ENCODE results near the gene VPS37D. TPM values are rescaled to one million over a fixed set of nuclear protein-coding genes. Genes with fewer than 3 reads are reported as not detected.

VPS37D gene
- total RNA-seq, 1 donor from 2014 or later: 1.3 TPM

DNA sequence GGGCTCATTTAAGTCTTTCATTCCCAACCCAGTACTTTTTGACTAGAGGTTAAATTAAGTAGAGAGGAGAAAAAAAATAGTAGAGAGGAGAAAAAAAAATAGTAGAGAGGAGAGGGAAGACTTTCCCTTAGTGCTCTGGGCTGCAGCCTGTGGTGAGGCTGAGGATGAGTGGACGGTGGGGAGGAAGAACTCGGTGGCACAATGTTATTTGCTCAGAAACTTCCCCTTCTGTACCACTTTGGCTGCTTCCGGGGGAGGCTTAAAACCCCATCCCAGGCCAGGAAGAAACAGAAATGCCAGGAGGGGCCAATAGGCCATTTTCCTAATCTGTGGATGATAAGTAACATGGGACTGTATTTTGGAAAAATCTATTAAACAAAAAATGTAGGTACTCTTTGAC, 28.7 kb upstream of the VPS37D start:
- H3K4me1 ChIP-seq: peaks cover 0 to 5% of the 10 kb centered on the region in 2 donors
- peaks cover 0 to 6% of the 10 kb centered on the region in 2 donors for H3K9me3 ChIP-seq
- TF ChIP-seq, protein P1, sequence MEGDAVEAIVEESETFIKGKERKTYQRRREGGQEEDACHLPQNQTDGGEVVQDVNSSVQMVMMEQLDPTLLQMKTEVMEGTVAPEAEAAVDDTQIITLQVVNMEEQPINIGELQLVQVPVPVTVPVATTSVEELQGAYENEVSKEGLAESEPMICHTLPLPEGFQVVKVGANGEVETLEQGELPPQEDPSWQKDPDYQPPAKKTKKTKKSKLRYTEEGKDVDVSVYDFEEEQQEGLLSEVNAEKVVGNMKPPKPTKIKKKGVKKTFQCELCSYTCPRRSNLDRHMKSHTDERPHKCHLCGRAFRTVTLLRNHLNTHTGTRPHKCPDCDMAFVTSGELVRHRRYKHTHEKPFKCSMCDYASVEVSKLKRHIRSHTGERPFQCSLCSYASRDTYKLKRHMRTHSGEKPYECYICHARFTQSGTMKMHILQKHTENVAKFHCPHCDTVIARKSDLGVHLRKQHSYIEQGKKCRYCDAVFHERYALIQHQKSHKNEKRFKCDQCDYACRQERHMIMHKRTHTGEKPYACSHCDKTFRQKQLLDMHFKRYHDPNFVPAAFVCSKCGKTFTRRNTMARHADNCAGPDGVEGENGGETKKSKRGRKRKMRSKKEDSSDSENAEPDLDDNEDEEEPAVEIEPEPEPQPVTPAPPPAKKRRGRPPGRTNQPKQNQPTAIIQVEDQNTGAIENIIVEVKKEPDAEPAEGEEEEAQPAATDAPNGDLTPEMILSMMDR (IDR thresholded peaks at IDR 0.05): no peak
- intact Hi-C loops (cut with DNase I): no loop called here
- H3K36me3 ChIP-seq: no peaks in the 10 kb centered on the region
- H3K27ac ChIP-seq: no peak overlapping the region
- DNase-seq (ENCODE audit: low spot score in 2 of 2): no peak
- H3K27me3 ChIP-seq: no peaks in the 10 kb centered on the region
- no peak overlapping the region for H3K4me3 ChIP-seq

DNA sequence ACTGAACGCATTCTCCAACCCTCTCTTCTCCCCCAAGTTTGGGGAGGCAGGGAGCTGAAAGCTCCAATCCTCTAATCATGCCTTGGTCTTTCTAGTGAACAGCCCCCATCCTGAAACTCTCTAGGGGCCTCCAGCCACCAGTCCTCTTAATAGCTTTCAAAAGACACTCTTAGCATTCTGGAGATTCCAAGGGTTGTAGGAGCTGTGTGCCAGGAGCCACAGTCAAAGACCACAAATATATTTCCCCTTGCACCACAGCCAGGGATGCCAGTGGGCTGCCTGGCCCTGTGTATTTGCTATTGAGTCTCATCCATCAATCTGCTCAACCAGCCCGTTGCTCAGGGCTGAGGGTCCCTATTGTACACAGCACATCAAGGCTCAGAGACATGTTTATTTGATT, 24.8 kb upstream of the VPS37D start:
- no peaks in the 10 kb centered on the region for H3K36me3 ChIP-seq
- TF ChIP-seq, protein P1 (IDR thresholded peaks at IDR 0.05): no peak
- DNase-seq (ENCODE audit: low spot score in 2 of 2): no peak
- H3K9me3 ChIP-seq: peaks cover 0 to 6% of the 10 kb centered on the region in 2 donors
- peaks cover 0 to 1% of the 10 kb centered on the region in 2 donors for H3K4me1 ChIP-seq
- no peak overlapping the region for H3K4me3 ChIP-seq
- H3K27me3 ChIP-seq: peaks cover 8% of the 10 kb centered on the region
- no peak overlapping the region for H3K27ac ChIP-seq
- intact Hi-C loops (cut with DNase I): no loop called here

DNA sequence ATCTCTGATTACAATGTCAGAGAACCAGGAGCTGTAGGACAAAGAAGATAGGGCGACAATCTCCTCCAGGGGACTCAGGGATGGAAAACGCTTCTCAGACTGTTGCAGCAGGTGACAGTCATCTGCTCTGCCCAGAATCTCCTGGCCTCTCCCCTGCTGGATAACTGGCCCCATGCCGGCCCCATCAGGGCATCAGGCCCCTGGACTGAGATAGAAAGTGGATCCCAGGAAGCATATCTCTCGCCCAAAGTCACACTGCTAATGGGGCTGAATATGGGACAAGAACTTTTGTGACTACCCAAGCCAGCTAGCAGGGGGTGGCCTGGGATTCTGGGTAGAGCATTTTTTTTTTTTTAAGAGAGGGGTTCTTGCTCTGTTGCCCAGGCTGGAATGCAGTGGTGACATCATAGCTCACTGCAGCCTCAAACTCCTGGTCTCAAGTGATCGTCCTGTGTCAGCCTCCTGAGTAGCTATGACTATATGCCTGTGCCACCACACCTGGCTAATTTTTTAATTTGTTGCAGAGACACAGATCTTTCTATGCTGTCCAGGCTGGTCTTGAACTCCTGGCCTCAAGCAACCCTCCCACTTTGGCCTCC, 22.8 kb upstream of the VPS37D start:
- peaks cover 8% of the 10 kb centered on the region for H3K27me3 ChIP-seq
- no peak for DNase-seq (ENCODE audit: low spot score in 2 of 2)
- intact Hi-C loops (cut with DNase I): no loop called here
- no peak overlapping the region for H3K4me3 ChIP-seq
- TF ChIP-seq, protein P1 (IDR thresholded peaks at IDR 0.05): no peak
- H3K4me1 ChIP-seq: peaks cover 0 to 4% of the 10 kb centered on the region in 2 donors
- no peak overlapping the region for H3K27ac ChIP-seq
- H3K9me3 ChIP-seq: peaks cover 0 to 6% of the 10 kb centered on the region in 2 donors
- H3K36me3 ChIP-seq: no peaks in the 10 kb centered on the region

DNA sequence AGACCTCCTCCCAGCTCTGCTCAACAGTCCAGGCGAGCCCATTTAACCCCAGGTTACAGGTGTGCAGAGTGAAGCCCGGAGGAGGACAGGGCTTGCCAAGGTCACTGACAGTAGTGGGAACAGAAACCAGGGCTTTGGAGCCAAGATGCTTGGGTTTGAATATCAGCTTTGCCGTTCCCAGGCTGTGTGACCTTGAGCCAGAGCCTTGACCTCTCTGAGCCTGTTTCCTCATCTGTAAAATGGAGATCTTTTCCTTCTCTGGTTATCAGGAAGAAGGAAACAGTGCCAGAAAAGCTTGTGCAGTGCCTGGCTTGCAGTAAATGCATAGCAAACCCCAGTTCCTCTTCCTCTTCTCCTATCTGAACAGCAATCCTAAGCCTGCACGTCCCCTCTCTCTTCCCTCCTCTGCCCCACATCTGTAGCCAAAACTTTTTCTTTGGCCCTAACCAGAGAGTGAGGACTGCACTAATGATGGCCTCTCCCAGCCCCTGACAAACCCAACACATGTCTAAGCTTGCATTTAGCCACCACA, 21.9 kb upstream of the VPS37D start:
- H3K9me3 ChIP-seq: peaks cover 0 to 6% of the 10 kb centered on the region in 2 donors
- peaks cover 8% of the 10 kb centered on the region for H3K27me3 ChIP-seq
- intact Hi-C loops (cut with DNase I): no loop called here
- peaks cover 0 to 4% of the 10 kb centered on the region in 2 donors for H3K4me1 ChIP-seq
- no peak for DNase-seq (ENCODE audit: low spot score in 2 of 2)
- no peaks in the 10 kb centered on the region for H3K36me3 ChIP-seq
- H3K4me3 ChIP-seq: no peak overlapping the region
- TF ChIP-seq, protein P1 (IDR thresholded peaks at IDR 0.05): no peak
- H3K27ac ChIP-seq: no peak overlapping the region

DNA sequence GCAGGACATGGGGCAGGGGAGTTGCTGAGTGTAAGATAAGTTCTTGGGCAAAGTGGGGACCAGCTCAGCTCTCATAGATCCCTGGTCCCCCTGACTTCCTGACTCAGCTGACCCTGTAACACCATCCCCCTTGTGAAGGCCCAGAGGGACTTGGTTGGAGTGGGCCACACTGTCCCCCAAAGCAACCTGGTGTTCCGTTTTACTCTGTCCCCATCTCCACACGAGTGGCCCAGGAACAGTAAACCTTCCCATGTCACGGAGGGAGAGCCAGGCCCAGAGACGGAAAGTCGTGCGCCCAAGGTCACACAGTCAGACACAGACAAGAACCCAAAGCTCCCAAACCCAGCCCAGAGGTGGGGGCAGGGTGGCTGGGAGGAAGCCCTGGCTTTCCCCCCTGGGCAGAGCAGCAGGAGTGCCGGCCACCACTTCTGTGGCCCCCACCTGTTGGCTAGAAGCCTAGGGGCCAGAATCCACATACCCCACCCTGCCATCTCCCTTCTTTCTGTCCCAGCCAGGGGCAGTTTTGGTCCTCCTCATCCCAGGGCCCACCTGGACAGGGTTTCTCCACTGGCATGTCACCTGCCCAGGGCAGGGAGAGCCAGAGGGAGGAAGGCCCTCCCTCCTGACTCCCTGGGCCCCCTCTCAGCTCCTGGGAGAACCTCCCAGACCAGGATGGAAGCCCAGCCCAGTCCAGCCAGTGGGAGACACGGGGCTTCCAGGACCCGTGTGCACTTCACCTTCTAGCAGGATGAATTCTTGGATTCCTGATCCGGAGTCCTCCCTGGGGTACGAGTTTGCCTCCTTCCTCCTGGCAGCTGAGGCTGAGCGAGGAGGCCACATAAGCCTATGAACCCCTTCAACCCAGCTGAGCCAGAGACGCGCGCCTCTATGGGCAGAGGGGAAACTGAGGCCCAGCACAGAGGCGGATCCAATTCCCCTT, 20.6 kb upstream of the VPS37D start:
- Histone ChIP-seq H3K4me3 (no peak overlapping the region), H3K4me1 (peaks cover 0 to 4% of the 10 kb centered on the region in 2 donors), H3K27ac (no peak overlapping the region), H3K36me3 (no peaks in the 10 kb centered on the region), H3K9me3 (no peaks in the 10 kb centered on the region), H3K27me3 (peaks cover 8% of the 10 kb centered on the region)
- intact Hi-C loops (cut with DNase I): no loop called here
- DNase-seq (ENCODE audit: low spot score in 2 of 2): no peak
- TF ChIP-seq, protein P1 (IDR thresholded peaks at IDR 0.05): no peak
